TTC549 (cell line): ENCODE data around the gene ATCAY.
"Not testable (repeated sequence)": the region's sequence is repeated elsewhere in the genome, so short reads cannot be mapped to it uniquely, and the experiment has no call there.

Source experiments
- FAIRE-seq: peaks from 2 replicates; lab custom pipeline; 2012; peaks lifted over from hg19 to GRCh38; lab: Jason Lieb, UNC

The ATCAY gene

DNA sequence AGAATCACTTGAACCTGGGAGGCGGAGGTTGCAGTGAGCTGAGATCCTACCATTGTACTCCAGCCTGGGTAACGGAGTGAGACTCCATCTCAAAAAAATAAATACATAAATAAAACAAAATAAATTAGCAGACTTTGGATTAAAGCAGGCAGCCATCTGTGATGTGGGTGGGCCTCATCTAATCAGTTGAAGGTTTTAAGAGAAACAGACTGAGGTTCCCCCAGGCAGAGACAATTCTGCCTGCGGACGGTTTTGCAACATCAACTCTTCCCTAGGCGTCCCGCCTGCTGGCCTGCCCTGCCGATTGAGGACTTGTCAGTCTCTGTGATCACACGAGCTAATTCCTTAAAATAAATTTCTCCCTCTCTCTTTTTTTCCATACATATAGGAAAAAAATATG is 23.7 kb downstream of the ATCAY start:
- no peak for FAIRE-seq

DNA sequence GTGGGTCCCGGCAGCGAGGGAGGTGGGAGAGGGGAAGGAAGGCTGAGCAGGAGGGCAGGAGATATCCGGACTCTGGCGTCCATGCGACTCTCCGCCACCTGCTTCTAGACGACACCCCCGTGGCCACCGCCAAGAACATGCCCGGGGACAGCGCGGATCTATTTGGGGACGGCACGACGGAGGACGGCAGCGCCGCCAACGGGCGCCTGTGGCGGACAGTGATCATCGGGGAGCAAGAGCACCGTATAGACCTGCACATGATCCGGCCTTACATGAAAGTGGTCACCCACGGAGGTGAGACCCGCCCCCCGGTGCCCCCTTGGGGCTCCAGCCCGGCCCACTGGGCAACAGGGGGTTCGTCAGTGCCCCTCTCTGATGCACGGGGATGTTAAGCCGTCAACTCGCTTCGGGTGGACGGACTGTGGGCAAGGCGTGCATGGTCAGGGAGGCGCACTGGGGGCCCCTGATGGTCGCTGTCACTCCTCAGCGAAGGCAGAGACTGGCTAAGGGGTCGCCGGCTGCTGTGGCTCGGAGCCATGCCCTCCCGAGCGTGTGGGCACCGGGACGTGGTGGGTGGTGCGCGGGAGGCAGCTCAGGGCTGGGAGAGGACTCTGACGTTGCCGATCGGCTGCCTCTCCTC is 27.3 kb downstream of the ATCAY start:
- no peak for FAIRE-seq

- no peak for FAIRE-seq
Observed at GRCh38 chr19:3908266-3909054, 28.0 kb downstream of the ATCAY start.

- FAIRE-seq = no peak
Observed at GRCh38 chr19:3910105-3910504, 29.6 kb downstream of the ATCAY start.

GRCh38 chr19:3914199-3914598 is 33.7 kb downstream of the ATCAY start:
- FAIRE-seq = no peak

DNA sequence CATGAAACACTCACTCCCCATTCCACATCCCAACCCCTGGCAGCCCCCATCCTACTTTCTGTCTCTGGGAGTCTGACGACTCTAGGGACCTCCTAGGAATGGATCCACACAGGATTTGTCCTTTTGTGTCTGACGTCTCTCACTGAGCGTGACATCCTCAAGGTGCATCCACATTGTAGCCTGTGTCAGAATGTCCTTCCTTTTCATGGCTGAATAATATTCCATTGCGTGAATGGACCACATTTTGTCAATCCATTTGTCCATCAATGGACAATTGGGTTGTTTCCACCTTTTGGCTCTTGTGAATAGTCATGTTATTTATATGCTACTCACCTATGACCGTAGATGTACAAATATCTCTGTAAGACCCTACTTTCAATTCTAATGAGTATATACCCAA is 35.5 kb downstream of the ATCAY start:
- no peak for FAIRE-seq

GRCh38 chr19:3919793-3920192 is 39.3 kb downstream of the ATCAY start:
- FAIRE-seq = no peak

GRCh38 chr19:3923096-3923758 is 42.7 kb downstream of the ATCAY start:
- FAIRE-seq = no peak

DNA sequence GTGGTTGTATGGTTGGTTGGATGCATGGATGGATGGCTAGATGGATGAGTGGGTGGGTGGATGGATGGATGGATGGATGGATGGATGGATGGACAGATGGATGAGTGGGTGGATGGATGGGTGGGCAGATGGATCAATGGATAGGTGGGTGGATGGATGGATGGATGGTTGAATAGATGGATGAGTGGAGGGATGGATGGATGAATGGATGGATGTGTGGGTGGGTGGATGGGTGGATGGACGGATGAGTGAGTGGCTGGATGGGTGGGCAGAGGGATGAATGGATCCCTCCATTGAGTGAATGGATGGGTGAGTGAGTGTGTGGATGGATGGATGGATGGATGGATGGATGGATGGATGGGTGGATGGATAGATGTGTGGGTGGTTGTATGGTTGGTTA is 43.4 kb downstream of the ATCAY start:
- no peak for FAIRE-seq

DNA sequence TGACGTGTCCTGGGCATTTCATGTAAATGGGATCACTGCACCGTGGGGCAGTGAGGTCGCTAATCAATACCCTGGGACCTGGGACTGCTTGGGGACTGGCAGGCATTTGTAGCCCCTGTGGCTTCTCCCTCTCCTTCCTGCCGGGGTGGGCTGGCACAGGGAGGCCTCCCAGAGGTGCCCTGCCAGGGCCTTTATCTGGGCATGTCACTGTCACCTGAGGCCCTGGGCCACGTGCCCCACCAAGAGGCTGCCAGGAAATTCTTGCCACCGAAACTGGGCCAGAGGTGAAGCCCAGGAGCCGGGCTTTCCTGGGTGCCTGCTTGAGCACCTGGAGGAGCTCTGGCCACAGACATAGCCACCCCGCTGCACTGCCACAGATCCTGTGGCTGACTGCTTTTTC is 50.6 kb downstream of the ATCAY start:
- FAIRE-seq = no peak

DNA sequence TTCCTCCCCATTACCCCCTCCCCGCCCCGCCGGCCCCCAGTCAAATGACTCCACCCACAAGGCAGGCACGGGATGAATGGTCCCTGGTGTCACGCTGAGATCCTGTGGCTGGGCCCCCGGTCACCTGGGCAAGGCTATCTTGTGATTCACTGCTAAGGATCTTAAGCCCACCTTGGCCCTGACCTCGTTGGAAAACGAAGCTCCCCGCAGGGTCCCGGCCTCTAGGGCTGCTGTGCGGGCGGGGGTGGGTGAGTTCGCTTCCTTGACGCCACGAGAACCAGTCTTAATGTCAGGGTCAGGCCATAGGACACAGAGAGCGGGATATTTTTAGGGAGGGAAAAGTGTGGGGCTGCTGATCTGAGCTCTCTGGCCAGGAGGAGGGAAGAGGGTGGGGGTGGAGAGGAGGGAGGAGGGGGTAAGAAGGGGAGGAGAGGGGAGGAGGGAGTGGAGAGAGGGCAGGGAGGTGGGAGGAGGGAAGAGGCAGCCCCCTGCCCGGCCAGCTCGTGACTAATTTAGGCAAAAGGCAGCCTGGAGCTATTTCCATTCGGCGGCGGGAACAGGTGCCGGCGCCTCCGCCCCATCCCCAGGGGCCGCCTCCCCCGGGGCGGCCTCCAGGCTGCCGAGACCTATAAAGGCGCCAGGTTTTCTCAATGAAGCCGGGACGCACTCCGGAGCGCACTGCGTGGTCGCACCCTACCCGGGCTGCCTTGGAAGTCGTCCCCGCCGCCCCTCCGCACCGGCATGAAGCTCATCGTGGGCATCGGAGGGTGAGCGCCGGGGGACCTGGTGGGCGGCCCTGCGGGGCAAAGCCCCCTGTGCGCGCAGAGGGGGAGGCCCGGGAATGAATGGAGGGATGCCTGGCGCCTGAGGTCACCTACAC is 52.7 kb downstream of the ATCAY start, which contains the start of gene NMRK2:
TSS of gene NMRK2 (plus strand) at position 139 of the 880 bp plus-strand sequence. CDS start at position 742, 603 bp downstream.
- FAIRE-seq = no peak

DNA sequence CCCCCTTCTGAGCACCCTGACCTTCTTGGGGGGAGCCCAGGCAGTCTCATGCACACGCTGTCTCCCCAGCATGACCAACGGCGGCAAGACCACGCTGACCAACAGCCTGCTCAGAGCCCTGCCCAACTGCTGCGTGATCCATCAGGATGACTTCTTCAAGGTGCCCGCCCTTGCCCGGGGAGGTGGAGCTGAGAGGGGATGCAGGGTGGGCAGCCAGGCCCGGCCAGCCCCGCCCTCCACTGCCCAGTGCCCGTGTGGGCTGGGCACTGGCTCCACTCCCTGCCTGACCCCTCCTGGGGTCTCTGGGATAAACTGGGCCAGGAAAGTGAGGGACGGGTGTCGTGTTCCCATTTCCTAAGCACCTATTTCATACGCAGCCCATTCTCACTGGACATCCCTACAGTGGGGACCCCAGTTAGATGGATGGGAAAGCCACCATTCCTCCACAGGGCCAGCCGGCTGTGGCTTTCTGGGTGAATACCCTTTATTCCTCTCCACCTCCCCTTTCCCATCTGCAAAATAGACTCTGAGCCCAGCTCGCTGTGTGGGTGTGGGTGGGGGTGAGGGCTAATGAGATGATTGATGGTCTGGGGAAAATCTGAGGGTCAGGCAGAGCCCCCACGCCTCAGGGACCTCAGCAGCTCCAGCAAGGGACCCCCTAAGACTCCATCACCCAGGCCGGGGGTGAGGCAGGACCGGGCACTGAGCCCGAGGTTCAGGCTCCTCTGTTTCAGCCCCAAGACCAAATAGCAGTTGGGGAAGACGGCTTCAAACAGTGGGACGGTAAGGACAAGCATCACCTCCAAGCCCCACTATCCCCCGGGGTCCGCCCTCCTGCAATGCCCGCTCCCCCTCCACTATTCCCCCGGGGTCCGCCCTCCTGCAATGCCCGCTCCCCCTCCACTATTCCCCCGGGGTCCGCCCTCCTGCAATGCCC is 56.3 kb downstream of the ATCAY start:
- FAIRE-seq = no peak

GRCh38 chr19:3938300-3938950 is 57.9 kb downstream of the ATCAY start:
- not testable (repeated sequence) for FAIRE-seq

DNA sequence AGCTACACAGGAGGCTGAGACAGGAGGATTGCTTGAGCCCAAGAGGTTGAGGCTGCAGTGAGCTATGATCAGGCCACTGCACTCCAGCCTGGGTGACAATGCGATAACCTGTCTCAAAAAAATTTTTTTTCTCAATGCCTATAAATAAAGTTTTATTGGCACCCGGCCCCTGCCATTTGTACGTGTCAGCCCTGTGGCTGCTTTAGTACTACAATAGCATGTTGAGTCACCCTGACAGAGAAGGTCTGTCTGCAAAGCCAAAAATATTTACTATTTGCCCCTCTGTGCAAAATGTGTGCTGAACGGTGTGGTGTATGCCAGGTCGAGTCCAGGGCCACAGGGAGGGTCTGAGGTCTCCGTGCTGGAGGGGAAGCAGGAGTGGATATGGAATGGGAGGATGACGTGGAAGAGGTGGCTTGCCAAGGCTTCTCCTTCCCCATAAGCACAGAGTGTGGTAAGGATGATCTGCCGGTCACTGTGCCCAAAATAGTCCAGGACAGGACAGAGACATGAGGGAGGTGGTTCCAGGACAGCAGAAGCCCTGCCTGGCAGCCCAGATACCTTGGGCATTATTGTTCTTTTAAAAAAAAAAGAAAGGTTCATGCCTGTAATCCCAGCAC is 62.4 kb downstream of the ATCAY start:
- FAIRE-seq = no peak

GRCh38 chr19:3944018-3944721 is 63.7 kb downstream of the ATCAY start:
- no peak for FAIRE-seq

GRCh38 chr19:3945838-3946237 is 65.4 kb downstream of the ATCAY start:
- no peak for FAIRE-seq

GRCh38 chr19:3947316-3947933 is 66.9 kb downstream of the ATCAY start:
- not testable (repeated sequence) for FAIRE-seq

DNA sequence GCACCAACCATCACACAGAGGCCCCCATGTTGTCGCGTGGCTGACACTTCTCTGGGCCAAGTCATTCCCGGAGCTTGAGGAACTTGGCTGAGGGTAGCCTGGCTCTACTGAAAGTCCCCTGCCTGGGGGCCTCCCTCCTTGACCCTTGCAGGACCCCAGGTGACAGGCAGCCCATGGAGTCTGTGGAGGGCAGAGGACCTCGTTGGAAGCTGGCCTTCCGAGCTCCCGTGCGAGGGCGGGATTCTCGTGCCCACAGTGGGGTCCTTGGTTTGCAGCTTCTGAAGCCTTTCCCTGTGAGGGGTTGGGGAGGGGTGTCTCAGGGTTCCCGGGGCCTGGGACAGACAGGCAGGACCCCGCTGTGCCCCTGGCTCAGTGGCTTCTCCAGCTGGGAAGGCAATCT is 68.8 kb downstream of the ATCAY start:
- no peak for FAIRE-seq
